ENCODE data around the gene HECW1. TPM values are rescaled to one million over a fixed set of nuclear protein-coding genes. Genes with fewer than 3 reads are reported as not detected.
"Not testable (repeated sequence)": the region's sequence is repeated elsewhere in the genome, so short reads cannot be mapped to it uniquely, and the experiment has no call there.

The HECW1 gene
- total and polyA plus RNA-seq, 5 donors: 0.16 TPM; not detected in 4

DNA sequence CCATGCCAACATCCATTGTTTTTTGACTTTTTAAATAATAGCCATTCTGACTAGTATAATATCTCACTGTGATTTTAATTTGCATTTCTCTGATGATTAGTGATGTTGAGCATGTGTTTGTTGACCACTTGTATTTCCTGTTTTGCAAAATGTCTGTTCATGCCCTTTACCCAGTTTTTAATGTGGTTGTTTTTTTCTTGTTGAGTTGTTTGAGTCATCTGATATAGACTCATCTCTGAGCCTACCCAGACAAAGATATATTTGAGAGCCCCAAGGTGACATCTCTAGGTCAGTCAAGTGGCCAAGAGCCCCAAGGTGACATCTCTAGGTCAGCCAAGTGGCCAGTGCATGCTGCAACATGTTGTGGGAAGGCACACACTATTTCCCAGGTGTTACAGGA lies 224.7 kb downstream of the HECW1 start:
- Histone ChIP-seq H3K4me3 (ENCODE audit: low read length) (no peak overlapping the region), H3K27me3 (ENCODE audit: control insufficient read depth, insufficient read depth) (no peaks in the 10 kb centered on the region), H3K9me3 (ENCODE audit: control insufficient read depth, low read length) (no peaks in the 10 kb centered on the region), H3K27ac (ENCODE audit: low read length) (no peak overlapping the region), H3K4me1 (ENCODE audit: control insufficient read depth, insufficient read depth, low read length) (no peaks in the 10 kb centered on the region)
- no peak for ATAC-seq
- intact Hi-C loops (cut with DNase I): no loop called here
- DNase-seq: no peak

DNA sequence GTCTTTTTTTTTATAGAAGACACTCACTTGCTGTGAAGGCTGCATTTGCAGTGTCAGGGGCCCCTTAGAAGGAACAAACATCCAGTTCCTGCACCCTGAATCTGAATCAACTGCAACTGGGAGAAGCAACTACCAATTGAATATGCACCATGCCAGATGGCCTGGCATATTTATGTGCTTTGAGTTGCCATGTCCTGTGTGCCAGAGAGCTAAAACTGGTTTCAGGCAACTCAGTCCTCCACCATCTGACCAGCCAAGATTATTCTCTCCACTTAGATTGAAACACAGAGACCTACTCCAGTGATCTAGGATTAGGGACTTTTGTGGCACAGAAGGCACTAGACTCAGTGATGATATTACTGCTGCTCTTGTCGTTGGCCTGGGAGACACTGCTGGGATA lies 225.4 kb downstream of the HECW1 start:
- ATAC-seq (no peak), DNase-seq (no peak)
- Histone ChIP-seq H3K27ac (ENCODE audit: low read length) (no peak overlapping the region), H3K4me3 (ENCODE audit: low read length) (no peak overlapping the region), H3K4me1 (ENCODE audit: control insufficient read depth, insufficient read depth, low read length) (no peaks in the 10 kb centered on the region), H3K27me3 (ENCODE audit: control insufficient read depth, insufficient read depth) (no peaks in the 10 kb centered on the region), H3K9me3 (ENCODE audit: control insufficient read depth, low read length) (no peaks in the 10 kb centered on the region)
- intact Hi-C loops (cut with DNase I): no loop called here
- 61% methylated on average over 1 of the region's 1 CpG for WGBS

DNA sequence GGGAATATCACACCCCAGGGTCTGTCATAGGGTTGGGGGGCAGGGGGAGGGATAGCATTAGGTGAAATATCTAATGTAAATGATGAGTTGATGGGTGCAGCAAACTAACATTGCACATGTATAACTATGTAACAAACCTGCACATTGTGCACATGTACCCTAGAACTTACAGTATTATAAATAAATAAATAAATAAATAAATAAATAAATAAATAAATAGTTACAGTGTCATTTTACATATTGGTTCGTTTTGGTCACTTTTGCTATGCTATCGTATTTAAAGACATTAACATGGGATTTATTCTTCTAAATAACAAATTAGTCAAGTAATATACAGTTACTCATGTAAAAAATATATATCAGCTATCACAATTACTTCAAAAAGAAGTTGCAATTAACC lies 228.7 kb downstream of the HECW1 start:
- 73% methylated on average over 2 of the region's 2 CpGs for WGBS
- no peak for ATAC-seq
- Histone ChIP-seq H3K27ac (ENCODE audit: low read length) (no peak overlapping the region), H3K9me3 (ENCODE audit: control insufficient read depth, low read length) (no peaks in the 10 kb centered on the region), H3K4me1 (ENCODE audit: control insufficient read depth, insufficient read depth, low read length) (no peaks in the 10 kb centered on the region), H3K27me3 (ENCODE audit: control insufficient read depth, insufficient read depth) (no peaks in the 10 kb centered on the region), H3K4me3 (ENCODE audit: low read length) (no peak overlapping the region)
- intact Hi-C loops (cut with DNase I): no loop called here
- DNase-seq: no peak

DNA sequence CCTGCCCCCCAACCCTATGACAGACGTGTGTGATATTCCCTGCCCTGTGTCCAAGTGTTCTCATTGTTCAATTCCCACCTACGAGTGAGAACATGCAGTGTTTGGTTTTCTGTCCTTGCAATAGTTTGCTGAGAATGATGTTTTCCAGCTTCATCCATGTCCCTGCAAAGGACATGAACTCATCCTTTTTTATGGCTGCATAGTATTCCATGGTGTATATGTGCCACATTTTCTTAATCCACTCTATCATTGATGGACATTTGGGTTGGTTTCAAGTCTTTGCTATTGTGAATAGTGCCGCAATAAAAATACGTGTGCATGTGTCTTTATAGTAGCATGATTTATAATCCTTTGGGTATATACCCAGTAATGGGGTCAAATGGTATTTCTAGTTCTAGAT lies 231.0 kb downstream of the HECW1 start:
- ATAC-seq; intact Hi-C loops (cut with DNase I); H3K9me3 ChIP-seq (ENCODE audit: control insufficient read depth, low read length); H3K27ac ChIP-seq (ENCODE audit: low read length); H3K4me3 ChIP-seq (ENCODE audit: low read length); DNase-seq; H3K27me3 ChIP-seq (ENCODE audit: control insufficient read depth, insufficient read depth); H3K4me1 ChIP-seq (ENCODE audit: control insufficient read depth, insufficient read depth, low read length): not testable (repeated sequence)
- 90% methylated on average over 4 of the region's 4 CpGs for WGBS

DNA sequence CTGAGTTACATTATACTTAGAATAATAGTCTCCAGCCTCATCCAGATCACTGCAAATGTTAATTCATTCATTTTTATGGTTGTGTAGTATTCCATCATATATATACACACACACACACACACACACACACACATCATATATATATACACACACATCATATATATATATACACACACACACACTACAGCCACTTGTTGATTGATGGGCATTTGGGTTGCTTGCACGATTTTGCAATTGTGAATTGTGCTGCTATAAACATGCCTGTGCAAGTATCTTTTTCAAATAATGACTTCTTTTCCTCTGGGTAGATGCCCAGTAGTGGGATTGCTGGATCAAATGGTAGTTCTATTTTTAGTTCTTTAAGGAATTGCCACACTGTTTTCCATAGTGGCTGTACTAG lies 233.2 kb downstream of the HECW1 start:
- intact Hi-C loops (cut with DNase I); H3K27me3 ChIP-seq (ENCODE audit: control insufficient read depth, insufficient read depth); ATAC-seq; DNase-seq; H3K4me1 ChIP-seq (ENCODE audit: control insufficient read depth, insufficient read depth, low read length); H3K27ac ChIP-seq (ENCODE audit: low read length); H3K4me3 ChIP-seq (ENCODE audit: low read length); H3K9me3 ChIP-seq (ENCODE audit: control insufficient read depth, low read length): not testable (repeated sequence)
- 60% methylated on average over 1 of the region's 1 CpG for WGBS

DNA sequence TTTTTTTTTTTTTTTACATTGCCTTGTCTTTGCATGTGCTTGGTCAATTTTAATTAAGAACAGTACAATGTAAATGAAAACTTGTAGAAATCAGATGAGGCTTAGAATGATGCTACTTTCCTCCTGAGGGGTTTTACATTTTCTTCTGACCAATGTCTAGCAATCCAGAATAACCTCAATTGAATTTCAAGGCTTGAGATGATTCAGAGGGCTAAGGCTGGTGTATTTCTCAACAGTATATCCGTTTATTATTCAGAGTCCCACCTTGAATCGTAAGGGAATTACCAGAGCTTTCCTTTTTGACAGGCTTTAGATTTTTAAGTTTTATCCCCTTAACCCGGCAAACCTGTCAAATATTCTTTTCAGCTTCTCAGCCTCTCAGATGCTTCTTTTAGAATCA lies 239.2 kb downstream of the HECW1 start:
- DNase-seq: no peak
- intact Hi-C loops (cut with DNase I): no loop called here
- Histone ChIP-seq H3K4me3 (ENCODE audit: low read length) (no peak overlapping the region), H3K4me1 (ENCODE audit: control insufficient read depth, insufficient read depth, low read length) (no peaks in the 10 kb centered on the region), H3K27ac (ENCODE audit: low read length) (no peak overlapping the region), H3K27me3 (ENCODE audit: control insufficient read depth, insufficient read depth) (no peaks in the 10 kb centered on the region), H3K9me3 (ENCODE audit: control insufficient read depth, low read length) (no peaks in the 10 kb centered on the region)
- WGBS: 74% methylated on average over 3 of the region's 3 CpGs
- no peak for ATAC-seq

DNA sequence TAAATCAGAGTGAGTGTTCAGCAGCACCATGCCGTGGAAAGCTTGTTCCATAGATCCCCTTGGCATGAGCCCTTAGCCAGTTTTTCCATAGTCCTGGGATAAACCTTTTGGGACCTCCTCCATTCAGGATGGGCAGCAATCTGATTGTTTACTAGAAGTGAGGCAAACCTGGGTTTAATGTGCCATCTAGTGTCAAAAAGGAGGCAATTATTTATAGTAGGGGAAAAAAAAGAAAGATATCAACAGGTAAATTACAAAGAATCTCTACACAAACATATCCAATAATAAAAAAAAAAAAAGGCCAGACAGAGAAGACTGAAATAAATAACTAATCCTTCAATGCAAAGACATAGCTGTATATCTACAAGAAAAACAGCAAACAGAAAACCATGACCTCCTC lies 241.5 kb downstream of the HECW1 start:
- DNase-seq (no peak), ATAC-seq (no peak)
- WGBS: 95% methylated on average over 1 of the region's 1 CpG
- no peaks in the 10 kb centered on the region for H3K27me3 ChIP-seq (ENCODE audit: control insufficient read depth, insufficient read depth)
- intact Hi-C loops (cut with DNase I): no loop called here
- H3K27ac ChIP-seq (ENCODE audit: low read length): no peak overlapping the region
- no peaks in the 10 kb centered on the region for H3K4me1 ChIP-seq (ENCODE audit: control insufficient read depth, insufficient read depth, low read length)
- H3K9me3 ChIP-seq (ENCODE audit: control insufficient read depth, low read length): no peaks in the 10 kb centered on the region
- no peak overlapping the region for H3K4me3 ChIP-seq (ENCODE audit: low read length)

DNA sequence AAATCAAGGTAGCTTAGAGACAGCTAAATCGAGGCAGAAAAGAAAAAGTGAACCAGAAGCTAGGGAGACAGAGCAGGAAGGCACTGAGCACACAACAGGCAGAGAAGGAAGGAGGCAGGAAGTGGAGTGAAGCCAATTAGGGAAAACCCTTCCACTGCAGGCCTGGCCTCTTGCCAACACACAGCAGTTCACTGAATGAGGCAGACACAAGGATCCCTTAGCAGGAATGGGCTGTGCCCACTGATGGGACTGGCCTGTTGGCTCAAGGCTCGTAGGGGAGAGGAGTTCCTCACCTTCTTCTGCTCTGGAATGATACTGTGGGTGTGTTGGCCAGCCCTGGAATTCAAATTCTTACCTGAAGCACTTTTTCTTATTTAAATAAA lies 250.2 kb downstream of the HECW1 start:
- peaks cover 3% of the 10 kb centered on the region for H3K4me1 ChIP-seq (ENCODE audit: control insufficient read depth, insufficient read depth, low read length)
- no peak overlapping the region for H3K27ac ChIP-seq (ENCODE audit: low read length)
- no peaks in the 10 kb centered on the region for H3K9me3 ChIP-seq (ENCODE audit: control insufficient read depth, low read length)
- ATAC-seq (no peak), DNase-seq (peak in 1 of 3 donors; percentile 55)
- no peak overlapping the region for H3K4me3 ChIP-seq (ENCODE audit: low read length)
- no peaks in the 10 kb centered on the region for H3K27me3 ChIP-seq (ENCODE audit: control insufficient read depth, insufficient read depth)
- WGBS: 37% methylated on average over 2 of the region's 2 CpGs
- intact Hi-C loops (cut with DNase I): no loop called here

DNA sequence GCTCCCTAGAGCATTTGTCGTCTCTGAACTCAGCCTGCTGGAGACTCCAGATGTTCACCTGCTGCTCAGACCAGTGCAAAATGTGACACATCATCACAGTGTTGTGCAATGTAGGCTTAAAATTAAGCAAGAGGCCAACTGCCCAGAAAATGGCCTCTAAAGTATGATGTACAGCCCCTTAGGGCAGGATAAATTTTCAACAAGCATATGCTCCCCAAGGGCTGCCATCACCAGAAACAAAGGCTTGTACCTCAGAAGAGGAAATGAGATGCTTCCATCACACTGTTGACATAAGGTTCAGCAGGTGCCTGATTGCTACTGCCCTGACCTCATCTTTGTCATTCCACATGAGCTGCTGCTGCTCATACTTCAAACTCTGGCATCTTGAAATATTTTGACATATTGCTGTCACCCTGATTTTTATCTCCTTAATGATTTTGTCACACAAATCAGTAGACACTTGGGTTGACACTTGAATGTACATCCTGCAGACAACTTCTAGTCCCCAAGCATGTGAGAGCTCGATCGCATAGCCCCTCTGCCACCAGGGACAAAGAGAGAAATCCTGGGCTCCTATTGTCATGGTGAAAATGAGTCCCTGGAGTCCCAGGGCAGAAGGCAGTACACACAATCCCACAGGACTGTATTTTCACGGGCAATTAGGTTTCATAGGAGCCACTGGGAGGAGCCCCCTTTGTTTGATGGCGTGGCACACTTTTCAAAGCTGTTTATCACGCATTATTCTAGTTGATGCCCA lies 250.8 kb downstream of the HECW1 start:
- 78% methylated on average over 6 of the region's 6 CpGs for WGBS
- H3K27me3 ChIP-seq (ENCODE audit: control insufficient read depth, insufficient read depth): no peaks in the 10 kb centered on the region
- H3K9me3 ChIP-seq (ENCODE audit: control insufficient read depth, low read length): no peaks in the 10 kb centered on the region
- no peak for DNase-seq
- intact Hi-C loops (cut with DNase I): no loop called here
- H3K4me3 ChIP-seq (ENCODE audit: low read length): no peak overlapping the region
- no peak overlapping the region for H3K27ac ChIP-seq (ENCODE audit: low read length)
- no peak for ATAC-seq
- peaks cover 3% of the 10 kb centered on the region for H3K4me1 ChIP-seq (ENCODE audit: control insufficient read depth, insufficient read depth, low read length)

DNA sequence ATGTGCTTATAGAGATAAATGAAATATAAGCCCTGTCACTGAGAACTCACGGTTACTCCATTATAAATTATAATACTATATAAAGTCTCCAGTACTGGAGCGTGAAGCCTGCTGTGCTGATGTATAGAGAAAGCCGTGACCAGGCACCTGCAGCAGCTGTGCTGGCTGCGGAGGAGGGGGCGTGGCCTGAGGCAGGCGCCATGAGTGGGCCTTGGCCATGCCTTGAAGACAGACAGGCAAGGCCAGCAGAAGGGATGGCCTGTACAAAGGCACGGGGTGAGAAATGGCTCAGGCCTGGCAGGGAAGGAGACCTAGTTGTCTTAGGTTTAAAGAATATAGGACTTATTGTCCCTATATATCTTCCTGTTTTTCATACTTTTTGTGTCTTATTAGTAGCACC lies 251.9 kb downstream of the HECW1 start:
- intact Hi-C loops (cut with DNase I): no loop called here
- 88% methylated on average over 7 of the region's 7 CpGs for WGBS
- Histone ChIP-seq H3K4me3 (ENCODE audit: low read length) (no peak overlapping the region), H3K4me1 (ENCODE audit: control insufficient read depth, insufficient read depth, low read length) (peaks cover 3% of the 10 kb centered on the region), H3K27ac (ENCODE audit: low read length) (no peak overlapping the region), H3K9me3 (ENCODE audit: control insufficient read depth, low read length) (no peaks in the 10 kb centered on the region), H3K27me3 (ENCODE audit: control insufficient read depth, insufficient read depth) (no peaks in the 10 kb centered on the region)
- ATAC-seq: no peak
- peak in 1 of 3 donors; percentile 39 for DNase-seq

DNA sequence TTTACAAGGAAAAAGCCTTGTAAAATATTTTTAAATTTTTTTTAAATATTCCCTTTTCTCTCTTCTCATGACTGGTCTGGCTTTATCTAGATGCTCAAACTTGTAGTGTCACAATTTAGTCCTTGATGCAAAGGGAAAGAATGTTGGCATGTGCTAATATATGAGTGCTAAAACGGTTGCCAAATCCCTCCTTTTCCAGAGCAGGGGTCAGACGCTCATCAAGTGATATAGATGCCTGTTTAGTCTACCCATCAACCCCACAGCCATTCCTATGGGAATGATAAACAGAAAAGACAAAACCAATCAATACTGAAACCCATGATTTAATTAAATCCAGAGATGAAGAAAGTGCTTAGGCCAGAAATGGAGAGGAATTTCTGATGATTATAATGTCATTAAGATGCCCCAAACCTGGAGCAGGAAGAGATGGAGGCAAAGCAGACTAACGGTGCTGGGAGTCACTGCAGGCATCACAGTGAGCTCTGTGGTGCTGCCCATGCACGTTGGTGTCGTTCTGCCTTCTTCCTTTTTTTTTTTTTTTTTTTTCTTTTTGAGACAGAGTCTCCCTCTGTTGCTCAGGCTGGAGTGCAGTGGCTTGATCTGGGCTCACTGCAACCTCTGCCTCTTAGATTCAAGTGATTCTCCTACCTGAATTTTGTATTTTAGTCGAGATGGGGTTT lies 260.4 kb downstream of the HECW1 start:
- Histone ChIP-seq H3K4me1 (ENCODE audit: control insufficient read depth, insufficient read depth, low read length) (no peaks in the 10 kb centered on the region), H3K4me3 (ENCODE audit: low read length) (no peak overlapping the region), H3K9me3 (ENCODE audit: control insufficient read depth, low read length) (no peaks in the 10 kb centered on the region), H3K27me3 (ENCODE audit: control insufficient read depth, insufficient read depth) (no peaks in the 10 kb centered on the region), H3K27ac (ENCODE audit: low read length) (no peak overlapping the region)
- DNase-seq (no peak), ATAC-seq (no peak)
- WGBS: 16% methylated on average over 6 of the region's 6 CpGs
- intact Hi-C loops (cut with DNase I): no loop called here

All from right cardiac atrium (tissue), 5 donors.